Spleen (tissue), 11 donors: ENCODE results near the gene ETV7. TPM values are rescaled to one million over a fixed set of nuclear protein-coding genes. Genes with fewer than 3 reads are reported as not detected.

ENCODE experiments used
- DNase-seq: peaks from one replicate; pipeline ENCODE4 v3.0.0-alpha.2; 2020
- H3K27ac ChIP-seq, 8 donors: fragments of 200-600 bp; sonication (generic) in 7 of 8; 1 replicate in 4 of 8; 2 replicates in 4 of 8; pipeline versions ENCODE4 v1.5.0 to v1.8.0; 2016 to 2021; ENCODE audit warnings: inconsistent platforms in 4 of 8, mild to moderate bottlenecking in 4 of 8, moderate library complexity in 1 of 8
- H3K27me3 ChIP-seq, 7 donors: fragments of 200-600 bp; sonication (generic) in 6 of 7; replicated peaks in 1 of 7; 1 replicate in 4 of 7; 2 replicates in 3 of 7; pipeline versions ENCODE4 v1.5.0 to v1.8.0; 2016 to 2021; ENCODE audit warnings: inconsistent platforms in 3 of 7, mild to moderate bottlenecking in 1 of 7
- H3K36me3 ChIP-seq, 6 donors: fragments of 200-600 bp; sonication (generic) in 5 of 6; 1 replicate in 4 of 6; 2 replicates in 2 of 6; pipeline versions ENCODE4 v1.5.0 to v1.8.0; 2016 to 2021; ENCODE audit warnings: inconsistent platforms in 2 of 6
- H3K4me1 ChIP-seq, 6 donors: fragments of 200-600 bp; sonication (generic) in 5 of 6; 1 replicate in 3 of 6; 2 replicates in 3 of 6; pipeline versions ENCODE4 v1.5.0 to v1.8.0; 2016 to 2021; ENCODE audit warnings: inconsistent platforms in 3 of 6
- H3K4me3 ChIP-seq, 8 donors: fragments of 200-600 bp; sonication (generic) in 7 of 8; 1 replicate in 4 of 8; 2 replicates in 4 of 8; pipeline versions ENCODE4 v1.5.0 to v1.8.0; 2016 to 2021; ENCODE audit warnings: inconsistent platforms in 4 of 8, mild to moderate bottlenecking in 4 of 8, moderate library complexity in 2 of 8
- H3K9me3 ChIP-seq, 8 donors: fragments of 200-600 bp; sonication (generic) in 7 of 8; 1 replicate in 4 of 8; 2 replicates in 4 of 8; pipeline versions ENCODE4 v1.5.0 to v1.8.0; 2016 to 2021; ENCODE audit warnings: inconsistent platforms in 4 of 8
- POLR2A ChIP-seq, 3 donors: fragments of 450-650 bp; IDR thresholded peaks; one replicate each; pipeline ENCODE4 v1.5.1; 2017; ENCODE audit warnings: antibody characterized with exemption in 3 of 3, mild to moderate bottlenecking in 1 of 3
- POLR2AphosphoS5 ChIP-seq, 3 donors: sonication (generic); formaldehyde crosslinking; IDR thresholded peaks; one replicate each; pipeline ENCODE4 v1.5.1; 2017; ENCODE audit warnings: antibody characterized with exemption in 3 of 3
- WGBS, 5 donors: extraction: QIAGEN DNeasy Blood & Tissue Kit in 3 of 5; methylation state at CpG; one replicate each; pipeline versions ENCODE4 v1.1.5 to v1.1.7; 2013 to 2018; 5-methylcytosine and 5-hydroxymethylcytosine counted together
- intact Hi-C: fragments of 100-400 bp; cut with DNase I; formaldehyde crosslinking; loops from one replicate; pipeline ENCODE4 v1.15.0; 2023; ENCODE audit warnings: low total_unique reads
- polyA plus RNA-seq, 3 donors: library from polyadenylated mRNA; stranded (reverse); fragments of 200-250 nt; gene quantifications; one replicate each; pipeline ENCODE4 v1.2.1, GENCODE V29; 2013
- total RNA-seq, 7 donors: library from RNA; depleted of rRNA in 3 of 7; stranded (reverse); fragments of >200 nt in 3 of 7; fragmentation: NEBNext Ultra II Directional in 4 of 7; extraction: Animal tissue kit (Norgen Biotek cat#: 25700) in 4 of 7; gene quantifications; one replicate each; pipeline versions ENCODE4 v1.1.0 to v1.2.1, GENCODE V29; 2016 to 2021
- TF ChIP-seq, protein P1 (sequence below), 11 experiments: fragments of 200-600 bp in 7 of 11; fragments of 450-650 bp in 4 of 11; sonication (generic) in 4 of 11; IDR thresholded peaks in 8 of 11; conservative IDR thresholded peaks in 3 of 11; 1 replicate in 7 of 11; 2 replicates in 4 of 11; pipeline versions ENCODE4 v1.4.0 to v1.8.0; 2016 to 2021; ENCODE audit warnings: antibody characterized with exemption in 11 of 11, inconsistent platforms in 4 of 11, mild to moderate bottlenecking in 1 of 11
- donor health status: healthy with polysubstance abuse.
- donor health status: DM: no; HTN: no; CAD: no; lungs with moderate emphysema.
- donor health status: DM: no; HTN: no; CAD: no.
- donor health status: Bipolar disorder and iron deficiency.
- donor health status: healthy.
- donor health status: DM: no; HTN: no; CAD: no.
- donor health status: DM: yes; HTN: yes; CAD: no.

Gene ETV7
- total and polyA plus RNA-seq, 10 donors, result 0.51 to 4.5 (median 2.0) TPM

- no peaks in the 10 kb centered on the region for H3K27me3 ChIP-seq
- intact Hi-C loops, result no loop called here
- H3K36me3 ChIP-seq, result no peaks in the 10 kb centered on the region
- no peaks in the 10 kb centered on the region for H3K9me3 ChIP-seq
- peak overlapping the region in 7 of 8 donors; percentile 37 to 77 (median 54) for H3K4me3 ChIP-seq
- no peak for DNase-seq
- TF ChIP-seq, protein P1, sequence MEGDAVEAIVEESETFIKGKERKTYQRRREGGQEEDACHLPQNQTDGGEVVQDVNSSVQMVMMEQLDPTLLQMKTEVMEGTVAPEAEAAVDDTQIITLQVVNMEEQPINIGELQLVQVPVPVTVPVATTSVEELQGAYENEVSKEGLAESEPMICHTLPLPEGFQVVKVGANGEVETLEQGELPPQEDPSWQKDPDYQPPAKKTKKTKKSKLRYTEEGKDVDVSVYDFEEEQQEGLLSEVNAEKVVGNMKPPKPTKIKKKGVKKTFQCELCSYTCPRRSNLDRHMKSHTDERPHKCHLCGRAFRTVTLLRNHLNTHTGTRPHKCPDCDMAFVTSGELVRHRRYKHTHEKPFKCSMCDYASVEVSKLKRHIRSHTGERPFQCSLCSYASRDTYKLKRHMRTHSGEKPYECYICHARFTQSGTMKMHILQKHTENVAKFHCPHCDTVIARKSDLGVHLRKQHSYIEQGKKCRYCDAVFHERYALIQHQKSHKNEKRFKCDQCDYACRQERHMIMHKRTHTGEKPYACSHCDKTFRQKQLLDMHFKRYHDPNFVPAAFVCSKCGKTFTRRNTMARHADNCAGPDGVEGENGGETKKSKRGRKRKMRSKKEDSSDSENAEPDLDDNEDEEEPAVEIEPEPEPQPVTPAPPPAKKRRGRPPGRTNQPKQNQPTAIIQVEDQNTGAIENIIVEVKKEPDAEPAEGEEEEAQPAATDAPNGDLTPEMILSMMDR (IDR thresholded peaks at IDR 0.05 in 8 of 11, conservative IDR thresholded peaks at IDR 0.05 in 3 of 11), result no peak
- no peak for TF ChIP-seq POLR2A (IDR thresholded peaks at IDR 0.05)
- no peak for TF ChIP-seq POLR2AphosphoS5 (IDR thresholded peaks at IDR 0.05)
- peaks cover 0 to 18% (median 14%) of the 10 kb centered on the region in 6 donors for H3K4me1 ChIP-seq
- WGBS, 5 donors, result 11 to 33% (median 21%) methylated on average over 4 of the region's 4 CpGs
- H3K27ac ChIP-seq, result peak overlapping the region in 7 of 8 donors; percentile 68 to 85 (median 75)
Measured at GRCh38 chr6:36422714-36423100, 35.2 kb upstream of the ETV7 start.

- TF ChIP-seq POLR2AphosphoS5 (IDR thresholded peaks at IDR 0.05) (no peak), POLR2A (IDR thresholded peaks at IDR 0.05) (no peak)
- TF ChIP-seq, protein P1 (IDR thresholded peaks at IDR 0.05 in 8 of 11, conservative IDR thresholded peaks at IDR 0.05 in 3 of 11), result no peak
- H3K36me3 ChIP-seq, result no peaks in the 10 kb centered on the region
- no peak overlapping the region for H3K27ac ChIP-seq
- H3K4me1 ChIP-seq, result peaks cover 0 to 18% (median 14%) of the 10 kb centered on the region in 6 donors
- DNase-seq, result no peak
- 43 to 55% (median 53%) methylated on average over 1 of the region's 1 CpG for WGBS, 5 donors
- intact Hi-C loops, result no loop called here
- H3K9me3 ChIP-seq, result no peaks in the 10 kb centered on the region
- H3K27me3 ChIP-seq, result no peaks in the 10 kb centered on the region
- no peak overlapping the region for H3K4me3 ChIP-seq
Measured at GRCh38 chr6:36419310-36419709, 31.8 kb upstream of the ETV7 start.

GRCh38 chr6:36418558-36418957 is 31.1 kb upstream of the ETV7 start:
- WGBS, 5 donors, result 77 to 87% (median 86%) methylated on average over 3 of the region's 3 CpGs
- DNase-seq, result no peak
- H3K36me3 ChIP-seq, result no peaks in the 10 kb centered on the region
- peaks cover 0 to 6% (median 1%) of the 10 kb centered on the region in 8 donors for H3K9me3 ChIP-seq
- H3K4me3 ChIP-seq, result no peak overlapping the region
- H3K27me3 ChIP-seq, result no peaks in the 10 kb centered on the region
- no peak overlapping the region for H3K27ac ChIP-seq
- no peak for TF ChIP-seq POLR2A (IDR thresholded peaks at IDR 0.05)
- no peak for TF ChIP-seq POLR2AphosphoS5 (IDR thresholded peaks at IDR 0.05)
- TF ChIP-seq, protein P1 (IDR thresholded peaks at IDR 0.05 in 8 of 11, conservative IDR thresholded peaks at IDR 0.05 in 3 of 11), result no peak
- H3K4me1 ChIP-seq, result peaks cover 0 to 14% (median 11%) of the 10 kb centered on the region in 6 donors
- intact Hi-C loops, result no loop called here

- H3K27me3 ChIP-seq, result no peaks in the 10 kb centered on the region
- 53 to 78% (median 69%) methylated on average over 1 of the region's 1 CpG for WGBS, 5 donors
- peaks cover 0 to 20% (median 9%) of the 10 kb centered on the region in 8 donors for H3K9me3 ChIP-seq
- H3K36me3 ChIP-seq, result no peaks in the 10 kb centered on the region
- H3K4me3 ChIP-seq, result no peak overlapping the region
- DNase-seq, result no peak
- TF ChIP-seq, protein P1 (IDR thresholded peaks at IDR 0.05 in 8 of 11, conservative IDR thresholded peaks at IDR 0.05 in 3 of 11), result no peak
- TF ChIP-seq POLR2AphosphoS5 (IDR thresholded peaks at IDR 0.05), result no peak
- TF ChIP-seq POLR2A (IDR thresholded peaks at IDR 0.05), result no peak
- peaks cover 0 to 3% (median 0%) of the 10 kb centered on the region in 6 donors for H3K4me1 ChIP-seq
- intact Hi-C loops, result no loop called here
- no peak overlapping the region for H3K27ac ChIP-seq
Measured at GRCh38 chr6:36414481-36414880, 27.0 kb upstream of the ETV7 start.
